GM21619 (cell line): Measurements from ENCODE around the gene KRT5.
"Not testable (repeated sequence)": the region's sequence is repeated elsewhere in the genome, so short reads cannot be mapped to it uniquely, and the experiment has no call there.

Experiments
- ATAC-seq: cut with Tn5 transposase; IDR thresholded peaks from one replicate; pipeline ENCODE4 v1.9.1; 2021; ENCODE audit not compliant: unreplicated experiment

KRT5 gene

DNA sequence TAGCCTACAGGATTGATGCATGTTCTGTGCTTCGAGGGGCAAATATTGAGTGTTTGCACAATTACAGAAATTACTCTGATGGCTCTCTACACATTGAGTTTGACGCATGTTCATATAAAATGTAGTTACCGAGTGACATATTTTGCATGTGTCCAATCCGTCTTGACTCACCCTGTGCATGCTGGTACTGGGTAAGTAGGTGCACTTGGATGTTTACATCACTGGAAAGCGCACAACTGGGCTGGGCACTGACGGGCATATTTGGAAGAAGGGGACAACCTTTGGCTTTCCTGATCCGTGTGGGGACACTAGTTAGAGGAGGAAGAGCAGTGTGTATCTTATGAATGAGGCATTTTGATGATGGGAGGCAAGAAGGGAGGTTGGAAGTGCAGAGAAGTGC, 22.2 kb downstream of the KRT5 start:
- no peak for ATAC-seq

DNA sequence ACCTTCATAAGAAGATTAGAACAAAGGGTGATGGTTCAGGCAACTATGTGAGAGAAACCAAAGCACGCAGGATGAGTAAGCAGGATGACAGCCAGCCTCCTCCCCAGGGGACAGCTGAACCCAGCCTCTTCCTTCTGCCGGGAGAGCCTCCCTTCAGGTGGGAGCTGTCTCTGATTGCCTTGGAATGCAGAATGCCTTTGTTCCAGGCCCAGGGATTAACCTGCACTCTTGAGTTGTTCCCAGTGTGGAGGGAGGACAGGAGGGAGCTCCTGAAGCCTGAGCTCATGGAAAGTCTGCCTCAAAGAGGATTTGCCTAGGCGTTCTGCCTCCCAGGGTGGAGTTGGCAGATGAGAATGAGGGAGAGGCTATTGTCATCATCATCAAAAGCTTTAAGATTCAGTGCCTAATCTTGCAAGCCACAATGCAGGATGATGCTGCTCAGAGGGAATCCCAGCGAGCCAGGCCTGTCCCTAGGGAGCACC, 23.6 kb downstream of the KRT5 start:
- ATAC-seq, result no peak

DNA sequence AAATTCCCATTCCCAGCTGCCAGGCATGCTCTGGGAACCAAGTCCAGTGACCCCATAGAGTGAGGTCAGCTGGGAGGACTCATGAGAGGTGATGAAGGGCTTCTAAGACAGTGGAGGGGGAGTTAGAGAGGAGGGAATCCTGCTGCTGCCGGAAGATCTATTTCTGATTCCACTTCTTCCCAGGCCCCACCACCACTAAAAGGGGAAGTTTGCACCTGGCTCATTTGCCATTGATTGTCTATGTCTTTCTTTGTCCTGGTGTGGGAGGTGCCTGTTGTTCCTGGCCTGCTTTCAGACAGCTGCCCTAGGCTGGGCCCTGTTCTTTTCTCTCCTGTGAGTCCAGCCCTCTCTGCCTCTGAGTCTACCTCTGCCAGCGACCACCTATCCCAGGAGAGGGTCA, 24.1 kb downstream of the KRT5 start:
- ATAC-seq, result no peak

DNA sequence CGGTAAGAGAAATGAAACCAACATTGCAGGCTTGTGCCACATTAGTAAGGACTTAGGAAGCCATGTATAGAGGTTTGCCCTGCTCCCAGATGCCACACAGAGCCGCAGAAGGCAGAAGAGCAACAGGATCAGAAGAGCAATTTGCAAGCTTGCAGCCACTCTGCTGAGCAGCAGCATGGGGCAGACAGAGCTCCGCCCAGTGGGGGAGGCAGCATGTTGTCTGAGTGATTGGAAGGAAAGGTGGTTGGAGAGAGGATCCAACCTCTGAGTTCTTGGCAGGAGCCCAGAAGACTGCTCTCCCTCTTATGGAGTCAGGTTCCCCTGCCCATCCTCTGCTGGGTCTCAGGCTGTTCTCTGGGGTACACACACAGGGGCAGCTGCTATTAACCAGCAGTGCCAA, 24.8 kb downstream of the KRT5 start:
- no peak for ATAC-seq

DNA sequence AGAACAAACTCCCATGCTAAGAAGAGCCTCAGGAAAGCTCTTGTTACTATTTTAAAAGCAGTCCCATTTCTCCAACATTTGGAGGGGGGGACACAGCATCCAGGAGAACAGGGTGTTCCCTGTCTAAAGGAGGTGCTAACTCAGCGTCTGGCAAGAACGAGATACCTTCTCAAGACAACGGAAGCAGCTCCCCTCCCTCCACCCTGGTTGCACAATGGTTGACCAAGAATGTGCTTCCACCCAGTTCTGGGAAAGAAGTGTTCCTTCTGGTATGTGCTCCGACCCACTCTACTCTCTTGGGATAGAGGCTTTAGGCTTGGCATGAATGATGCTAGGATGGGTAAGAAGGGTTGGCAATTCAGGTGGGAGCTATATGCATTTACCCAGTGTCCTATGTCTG, 25.7 kb downstream of the KRT5 start:
- no peak for ATAC-seq

DNA sequence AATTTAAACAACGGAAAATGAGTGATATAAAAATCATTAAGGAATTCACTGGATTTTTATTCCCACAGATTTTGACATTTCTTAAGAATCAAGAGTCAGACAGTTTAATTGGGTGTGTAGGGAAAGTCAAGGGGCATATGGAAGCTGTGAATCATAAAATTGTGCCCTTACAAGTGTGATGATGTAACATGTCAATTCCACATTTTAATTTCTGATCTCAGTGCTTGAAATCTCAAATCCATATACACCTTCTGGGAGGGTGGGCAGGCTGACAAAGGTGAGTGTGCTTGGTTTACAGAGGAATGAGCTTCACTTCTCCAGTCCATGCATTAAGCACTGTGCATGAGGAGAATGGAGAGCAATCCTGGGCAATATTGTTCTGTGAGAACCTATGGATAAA, 26.1 kb downstream of the KRT5 start:
- ATAC-seq, result no peak

DNA sequence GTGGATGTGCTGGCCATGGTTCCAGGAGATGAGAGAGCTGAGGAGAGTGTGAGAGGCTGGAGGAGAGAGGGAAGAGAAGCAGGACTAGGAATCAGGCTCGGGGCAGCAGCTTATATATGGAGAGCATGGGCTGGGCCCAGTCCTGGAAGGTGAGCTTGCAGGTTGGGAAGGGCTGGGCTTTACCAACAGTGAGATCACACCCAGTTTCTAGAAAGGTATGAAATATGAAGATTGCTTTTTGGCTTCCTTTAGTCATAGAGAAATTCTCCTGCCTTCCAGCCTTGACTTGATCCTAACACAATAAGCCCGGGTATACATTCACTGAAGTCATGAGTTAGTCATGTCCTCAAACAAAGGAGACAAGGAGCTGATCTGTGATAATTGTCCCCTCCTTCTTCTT, 27.0 kb downstream of the KRT5 start, which contains the start of gene KRT6A:
KRT6A (minus strand) TSS at position 86 of the 400 bp plus-strand sequence; CDS start at position 17, 69 bp downstream.
- ATAC-seq, result no peak

DNA sequence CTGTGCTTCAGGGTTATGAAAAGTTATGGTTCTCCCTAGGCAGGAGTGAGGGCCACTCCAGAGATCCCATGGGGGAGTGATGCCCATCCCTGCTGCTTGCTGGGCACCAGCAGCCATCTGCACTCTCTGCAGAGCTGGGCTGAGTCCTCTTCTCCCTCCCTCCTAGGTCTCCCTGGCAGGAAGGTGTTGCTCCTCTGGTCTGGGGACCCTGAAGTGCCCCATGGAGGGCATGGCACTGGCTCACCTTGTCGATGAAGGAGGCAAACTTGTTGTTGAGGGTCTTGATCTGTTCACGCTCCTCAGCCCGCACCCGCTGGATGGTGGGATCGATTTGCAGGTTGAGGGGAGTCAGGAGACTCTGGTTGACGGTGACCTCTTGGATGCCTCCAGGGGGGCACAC, 27.8 kb downstream of the KRT5 start:
- not testable (repeated sequence) for ATAC-seq

DNA sequence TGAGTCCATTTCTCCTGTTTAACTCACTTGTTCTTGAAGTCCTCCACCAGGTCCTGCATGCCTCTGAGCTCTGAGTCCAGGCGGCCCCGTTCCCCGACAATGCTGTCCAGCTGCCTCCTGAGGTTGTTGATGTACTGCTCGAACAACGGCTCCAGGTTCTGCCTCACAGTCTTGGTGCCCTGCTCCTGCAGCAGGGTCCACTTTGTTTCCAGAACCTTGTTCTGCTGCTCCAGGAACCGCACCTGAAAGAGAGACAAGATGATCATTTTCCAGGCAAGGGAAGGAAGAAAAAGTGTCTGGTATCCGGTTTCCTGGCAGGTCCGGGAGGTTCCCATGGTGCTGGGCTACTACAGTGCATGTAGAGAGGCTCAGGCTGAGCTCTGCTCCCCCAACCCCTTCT, 28.7 kb downstream of the KRT5 start:
- ATAC-seq, result not testable (repeated sequence)

DNA sequence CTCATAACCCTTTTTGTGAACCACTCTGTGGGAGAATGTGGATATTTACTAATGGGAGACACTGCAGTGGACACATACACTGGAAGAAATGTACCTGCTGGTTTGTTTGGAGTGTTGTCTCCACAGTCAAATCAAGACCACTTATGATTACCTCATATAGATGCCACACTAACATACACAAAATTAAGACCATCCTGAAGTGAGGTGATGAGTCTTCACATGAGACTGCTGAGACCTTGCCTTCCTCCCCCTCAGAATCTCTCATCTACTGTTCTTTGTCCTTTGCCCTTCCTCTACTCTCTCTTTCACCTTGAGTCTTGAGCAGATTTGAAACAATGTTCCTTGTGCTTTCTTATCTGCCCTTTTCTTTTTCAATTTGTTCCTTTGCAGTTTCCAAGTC, 31.5 kb downstream of the KRT5 start:
- no peak for ATAC-seq

DNA sequence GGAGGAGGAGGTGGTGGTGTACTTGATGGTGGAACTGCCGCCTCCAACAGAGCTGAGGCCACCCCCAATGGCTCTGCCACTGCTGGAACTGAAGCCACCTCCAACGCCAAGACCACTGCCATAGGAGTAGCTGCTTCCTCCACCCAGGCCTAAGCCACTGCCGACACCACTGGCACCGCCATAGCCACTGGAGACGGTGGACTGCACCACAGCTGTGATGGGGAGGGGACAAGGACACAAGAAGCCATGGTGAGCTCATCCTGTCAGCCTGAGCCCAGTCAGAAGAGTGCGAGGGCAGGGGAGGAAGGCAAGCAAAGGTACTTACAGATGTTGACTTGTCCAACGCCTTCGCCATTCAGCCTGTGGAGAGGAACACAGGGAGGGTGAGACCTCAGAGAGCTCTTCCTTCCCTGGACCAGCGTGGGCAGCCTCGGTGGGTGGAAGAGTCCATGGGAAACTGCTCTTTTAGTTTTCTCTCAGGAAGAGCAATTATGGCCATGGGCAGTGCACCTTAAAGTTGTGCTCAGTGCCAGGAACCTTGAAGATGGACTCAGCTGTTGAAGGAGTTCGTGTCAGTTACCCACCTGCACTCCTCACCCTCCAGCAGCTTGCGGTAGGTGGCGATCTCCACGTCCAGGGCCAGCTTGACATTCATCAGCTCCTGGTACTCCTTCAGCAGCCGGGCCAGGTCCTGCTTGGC, 32.3 kb downstream of the KRT5 start:
- not testable (repeated sequence) for ATAC-seq

DNA sequence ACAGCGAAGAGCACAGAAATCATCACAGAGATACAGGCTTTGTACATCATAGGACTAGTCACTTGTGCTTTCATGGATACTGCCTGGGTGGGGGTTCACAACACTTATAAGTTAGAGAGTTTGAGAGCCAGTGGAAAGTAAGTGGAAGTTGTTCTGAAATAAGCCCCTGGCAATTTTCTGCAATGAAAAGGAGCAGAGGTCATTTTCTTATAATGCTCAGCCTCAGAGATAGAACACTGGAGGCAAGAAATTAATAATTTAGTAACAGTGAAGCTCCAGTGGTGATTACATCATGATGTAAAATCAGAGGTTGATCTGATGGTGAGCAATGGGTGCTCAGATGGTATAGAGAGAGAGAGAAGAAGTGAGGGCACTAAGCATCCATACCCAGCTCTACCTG, 33.0 kb downstream of the KRT5 start:
- ATAC-seq, result no peak

DNA sequence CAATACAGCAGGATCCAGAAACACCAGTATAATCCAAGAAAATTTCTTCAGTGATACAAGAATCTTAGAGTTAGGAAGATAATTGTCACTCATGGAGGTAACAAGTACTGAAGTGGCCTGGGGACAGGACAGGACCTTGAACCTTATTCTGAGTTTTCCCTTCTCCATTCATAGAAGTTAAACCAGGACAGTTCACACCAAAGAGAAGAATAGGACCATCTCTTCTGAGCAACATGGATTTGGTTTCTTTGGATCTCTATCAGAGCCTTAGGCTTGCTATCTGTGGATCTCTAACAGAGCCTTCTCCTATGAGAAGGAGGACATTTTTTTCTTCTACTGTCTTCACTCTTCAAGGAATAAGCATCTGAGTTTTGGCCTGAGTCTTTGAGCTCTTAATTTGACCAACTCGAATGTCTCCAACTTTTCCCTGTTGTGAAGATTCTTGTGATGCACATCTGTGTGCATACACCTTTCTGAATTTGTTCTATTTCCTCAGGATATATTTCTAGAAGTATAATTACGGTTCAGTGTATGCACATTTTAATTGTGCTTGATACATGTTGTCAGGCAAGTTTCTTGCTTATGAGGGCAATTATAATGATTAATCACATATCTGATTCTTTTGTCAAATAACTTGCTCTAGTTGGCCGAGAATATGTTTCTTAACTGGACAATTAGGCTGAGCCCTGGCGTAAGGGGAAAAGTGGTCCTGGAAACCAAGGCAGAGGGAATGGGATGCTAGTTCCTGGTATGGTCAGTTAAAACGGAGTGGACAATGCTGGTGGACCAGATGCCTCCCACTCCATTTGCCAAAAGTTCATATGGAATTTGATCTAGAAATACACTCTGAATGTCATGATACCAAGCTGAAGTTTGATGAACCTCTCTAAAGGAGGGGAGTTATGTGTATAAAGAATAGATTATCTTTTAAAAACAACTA, 33.8 kb downstream of the KRT5 start:
- no peak for ATAC-seq

DNA sequence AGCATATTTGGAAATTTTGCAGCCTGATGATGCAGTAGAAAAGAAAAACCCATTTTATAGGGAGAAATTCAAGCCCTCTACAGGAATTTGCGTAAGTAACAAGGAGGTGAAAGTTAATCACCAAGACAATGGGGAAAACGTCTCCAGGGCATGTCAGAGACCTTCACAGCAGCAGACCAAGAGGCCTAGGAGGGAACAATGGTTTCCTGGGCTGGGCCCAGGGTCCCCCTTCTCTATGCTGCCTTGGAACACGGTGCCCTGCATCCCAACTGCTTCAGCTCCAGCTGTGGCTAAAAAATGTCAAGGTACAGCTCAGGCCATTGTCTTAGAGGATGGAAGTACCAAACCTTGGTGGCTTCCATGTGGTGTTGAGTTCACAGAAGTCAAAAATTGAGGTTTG, 40.1 kb downstream of the KRT5 start:
- ATAC-seq, result no peak

DNA sequence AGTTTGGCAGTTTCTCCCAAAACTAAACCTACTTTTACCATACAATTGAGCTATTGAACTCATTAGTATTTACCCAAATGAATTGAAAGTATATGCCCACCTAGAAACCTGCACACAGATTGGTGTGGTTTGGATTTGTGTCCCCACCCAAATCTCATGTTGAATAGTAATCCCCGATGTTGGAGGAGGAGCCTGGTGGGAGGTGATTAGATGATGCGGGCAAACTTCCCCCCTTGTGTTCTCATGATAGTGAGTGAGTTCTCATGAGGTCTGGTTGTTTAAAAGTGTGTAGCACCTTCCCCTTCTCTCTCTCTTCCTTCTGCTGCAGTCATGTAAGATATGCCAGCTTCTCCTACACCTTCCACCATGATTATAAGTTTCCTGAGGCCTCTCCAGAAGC, 42.5 kb downstream of the KRT5 start:
- ATAC-seq, result no peak

DNA sequence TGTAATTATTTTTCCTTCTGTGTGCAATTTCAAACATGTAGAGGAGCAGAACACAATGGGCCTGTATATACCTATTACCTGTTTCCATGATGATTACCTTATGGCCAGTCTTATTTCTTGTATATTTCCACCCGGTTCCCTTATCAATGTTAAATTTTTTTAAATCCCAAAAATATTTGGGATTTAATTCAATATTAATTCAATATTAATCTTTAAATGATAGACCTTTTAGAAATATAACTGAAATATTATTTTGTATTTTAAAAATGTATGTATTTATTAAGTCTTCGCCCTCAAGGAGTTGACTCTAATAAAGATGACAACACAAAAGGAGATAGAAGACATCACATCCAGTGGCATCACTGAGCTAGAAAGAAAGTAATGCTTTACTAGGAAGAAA, 46.0 kb downstream of the KRT5 start:
- no peak for ATAC-seq

DNA sequence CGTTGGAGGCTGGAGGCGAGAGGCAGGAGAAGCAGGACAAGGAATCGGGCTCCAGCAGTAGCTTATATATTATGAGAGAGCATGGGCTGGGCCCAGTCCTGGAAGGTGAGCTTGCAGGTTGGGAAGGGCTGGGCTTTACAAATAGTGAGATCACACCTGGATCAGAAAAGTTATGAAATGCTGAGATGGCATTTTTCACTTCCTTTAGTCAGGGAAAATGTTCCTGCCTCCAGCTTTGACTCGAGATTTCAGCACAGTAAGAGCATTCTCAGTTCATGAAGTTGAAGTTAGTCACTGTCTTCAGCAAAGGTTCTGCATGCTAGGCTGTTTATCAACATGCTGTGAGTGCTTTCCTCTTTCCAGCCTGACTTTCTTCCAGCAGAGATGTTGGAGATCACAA, 46.4 kb downstream of the KRT5 start, which contains the start of gene KRT6C:
KRT6C (minus strand) TSS at position 38 of the 400 bp plus-strand sequence. CDS start 68 bp downstream, outside the sequence.
- ATAC-seq, result no peak

DNA sequence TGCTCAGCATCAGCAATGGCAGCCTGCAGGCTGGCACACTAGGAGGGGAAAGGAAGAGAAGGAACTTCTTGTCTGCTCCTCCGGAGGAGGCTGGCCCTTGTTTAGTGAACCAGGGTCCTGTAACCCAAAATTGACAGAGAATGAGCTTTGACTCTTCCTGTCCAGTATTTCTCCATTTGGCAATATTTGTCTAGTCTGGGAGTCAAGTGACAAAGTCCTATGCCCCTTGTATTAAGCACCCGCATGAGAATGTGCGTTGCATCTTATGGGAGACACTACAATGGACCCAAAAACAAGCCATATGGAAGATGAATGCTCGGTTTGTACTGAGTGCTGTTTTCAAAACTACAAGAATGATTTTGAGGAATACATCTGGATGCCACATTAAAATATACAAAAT, 50.3 kb downstream of the KRT5 start:
- ATAC-seq, result no peak

DNA sequence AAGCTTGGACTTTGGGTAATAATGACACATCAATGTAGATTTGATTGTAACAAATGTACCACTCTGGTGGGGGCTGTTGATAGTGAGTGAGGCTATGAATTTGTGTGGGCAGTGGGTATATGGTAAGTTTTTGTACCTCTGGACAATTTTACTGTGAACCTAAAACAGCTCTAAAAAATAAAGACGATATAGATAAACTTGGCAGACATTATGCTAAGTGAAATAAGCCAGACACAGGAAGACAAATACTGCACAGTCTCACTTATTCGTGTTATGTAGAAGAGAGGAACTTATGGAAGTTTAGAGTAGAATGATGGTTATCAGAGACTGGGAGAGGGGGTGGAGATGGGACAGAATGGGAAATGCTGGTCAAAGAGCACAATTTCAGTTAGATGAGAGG, 55.3 kb downstream of the KRT5 start:
- ATAC-seq, result no peak
